SJSA1 (cell line): ENCODE data around the gene FAT3. TPM values are rescaled to one million over a fixed set of nuclear protein-coding genes. Genes with fewer than 3 reads are reported as not detected.

Source experiments
- DNase-seq, 2 experiments: peaks; one replicate each; pipeline ENCODE4 v3.0.0-alpha.2; 2015 to 2020; ENCODE audit warnings: low spot score in 2 of 2, low read depth in 1 of 2
- H3K27ac ChIP-seq: fragments of 250-450 bp; sonication (Bioruptor Pico); 2 replicates; pipeline ENCODE4 v1.5.1; 2020; ENCODE audit warnings: mild to moderate bottlenecking, moderate library complexity
- H3K27me3 ChIP-seq: fragments of 250-450 bp; sonication (Bioruptor Pico); replicated peaks from 2 replicates; pipeline ENCODE4 v1.5.1; 2020; ENCODE audit warnings: mild to moderate bottlenecking, moderate library complexity
- H3K36me3 ChIP-seq: fragments of 250-450 bp; sonication (Bioruptor Pico); 2 replicates; pipeline ENCODE4 v1.5.1; 2020; ENCODE audit warnings: mild to moderate bottlenecking
- H3K4me1 ChIP-seq: fragments of 250-450 bp; sonication (Bioruptor Pico); replicated peaks from 2 replicates; pipeline ENCODE4 v1.6.1; 2021; ENCODE audit warnings: mild to moderate bottlenecking
- H3K4me3 ChIP-seq: fragments of 250-450 bp; sonication (Bioruptor Pico); 2 replicates; pipeline ENCODE4 v1.5.1; 2020; ENCODE audit warnings: mild to moderate bottlenecking
- H3K9me3 ChIP-seq: fragments of 250-450 bp; sonication (Bioruptor Pico); replicated peaks from 2 replicates; pipeline ENCODE4 v1.5.1; 2020; ENCODE audit warnings: mild to moderate bottlenecking
- total RNA-seq: library from RNA; depleted of rRNA; stranded (reverse); fragments of >200 nt; shearing (Covaris generic); gene quantifications from 2 replicates; pipeline ENCODE4 v1.2.3, GENCODE V29; 2014

Gene FAT3
- total RNA-seq, 1 experiment from 2014 or later = 0.32 TPM

GRCh38 chr11:92219476-92219875 lies 5.1 kb upstream of the FAT3 start:
- Histone ChIP-seq H3K4me1 (no peaks in the 10 kb centered on the region), H3K4me3 (no peak overlapping the region), H3K36me3 (no peaks in the 10 kb centered on the region), H3K27me3 (peaks cover 4% of the 10 kb centered on the region; the same call in 1 of the 2 replicates), H3K9me3 (no peaks in the 10 kb centered on the region), H3K27ac (no peak overlapping the region)
- no peak for DNase-seq

GRCh38 chr11:92222701-92223100 lies 1.9 kb upstream of the FAT3 start:
- no peaks in the 10 kb centered on the region for H3K36me3 ChIP-seq

GRCh38 chr11:92224054-92224406 lies 588 bp upstream of the FAT3 start:
- Histone ChIP-seq H3K4me1 (peaks cover 10% of the 10 kb centered on the region; the same call in 1 of the 2 replicates), H3K27ac (no peak overlapping the region), H3K9me3 (no peaks in the 10 kb centered on the region), H3K4me3 (no peak overlapping the region; the same call in 1 of the 2 replicates), H3K27me3 (peaks cover 25% of the 10 kb centered on the region), H3K36me3 (no peaks in the 10 kb centered on the region)
- DNase-seq = no peak

More at GRCh38 chr11:92222701-92223100, 1.9 kb upstream of the FAT3 start:
- Histone ChIP-seq H3K4me3 (no peak overlapping the region), H3K27ac (no peak overlapping the region), H3K4me1 (peaks cover 10% of the 10 kb centered on the region; the same call in 1 of the 2 replicates), H3K27me3 (peaks cover 20% of the 10 kb centered on the region), H3K9me3 (no peaks in the 10 kb centered on the region)
- DNase-seq = no peak

- Histone ChIP-seq H3K27me3 (peaks cover 25% of the 10 kb centered on the region), H3K36me3 (no peaks in the 10 kb centered on the region), H3K4me1 (peaks cover 10% of the 10 kb centered on the region; the same call in 1 of the 2 replicates), H3K27ac (no peak overlapping the region), H3K4me3 (peak overlapping the region; percentile 25), H3K9me3 (no peaks in the 10 kb centered on the region)
- no peak for DNase-seq
Measured at GRCh38 chr11:92225125-92225567, 528 bp downstream of the FAT3 start.

GRCh38 chr11:92225568-92226330 lies 1.1 kb downstream of the FAT3 start:
- H3K27me3 ChIP-seq = peaks cover 25% of the 10 kb centered on the region
- no peak overlapping the region for H3K27ac ChIP-seq
- H3K9me3 ChIP-seq = no peaks in the 10 kb centered on the region
- H3K4me3 ChIP-seq = no peak overlapping the region
- DNase-seq = peak in 1 of 2 experiments; percentile 8
- no peaks in the 10 kb centered on the region for H3K36me3 ChIP-seq
- peaks cover 10% of the 10 kb centered on the region; the same call in 1 of the 2 replicates for H3K4me1 ChIP-seq

GRCh38 chr11:92226331-92227229 lies 2.0 kb downstream of the FAT3 start:
- Histone ChIP-seq H3K27me3 (peaks cover 25% of the 10 kb centered on the region), H3K4me3 (no peak overlapping the region), H3K4me1 (peaks cover 10% of the 10 kb centered on the region; the same call in 1 of the 2 replicates), H3K27ac (no peak overlapping the region), H3K36me3 (no peaks in the 10 kb centered on the region), H3K9me3 (no peaks in the 10 kb centered on the region)
- peak in 1 of 2 experiments; percentile 31 for DNase-seq

GRCh38 chr11:92227230-92227814 lies 2.7 kb downstream of the FAT3 start:
- Histone ChIP-seq H3K4me3 (no peak overlapping the region), H3K9me3 (no peaks in the 10 kb centered on the region), H3K27ac (no peak overlapping the region)

GRCh38 chr11:92227959-92228935 lies 3.6 kb downstream of the FAT3 start:
- Histone ChIP-seq H3K4me1 (peaks cover 10% of the 10 kb centered on the region; the same call in 1 of the 2 replicates), H3K4me3 (no peak overlapping the region), H3K9me3 (no peaks in the 10 kb centered on the region), H3K27me3 (peaks cover 25% of the 10 kb centered on the region), H3K36me3 (no peaks in the 10 kb centered on the region), H3K27ac (no peak overlapping the region)
- DNase-seq = no peak

More at GRCh38 chr11:92227230-92227814, 2.7 kb downstream of the FAT3 start:
- Histone ChIP-seq H3K4me1 (peaks cover 10% of the 10 kb centered on the region; the same call in 1 of the 2 replicates), H3K36me3 (no peaks in the 10 kb centered on the region), H3K27me3 (peaks cover 25% of the 10 kb centered on the region)
- DNase-seq = no peak

GRCh38 chr11:92236856-92237255 lies 12.2 kb downstream of the FAT3 start:
- H3K4me3 ChIP-seq = no peak overlapping the region
- H3K4me1 ChIP-seq = no peaks in the 10 kb centered on the region
- H3K27ac ChIP-seq = no peak overlapping the region
- H3K36me3 ChIP-seq = no peaks in the 10 kb centered on the region
- DNase-seq = no peak
- no peaks in the 10 kb centered on the region for H3K27me3 ChIP-seq
- no peaks in the 10 kb centered on the region for H3K9me3 ChIP-seq

- no peak for DNase-seq
- H3K4me1 ChIP-seq = no peaks in the 10 kb centered on the region
- H3K4me3 ChIP-seq = no peak overlapping the region
- H3K27me3 ChIP-seq = no peaks in the 10 kb centered on the region
- H3K36me3 ChIP-seq = no peaks in the 10 kb centered on the region
- H3K27ac ChIP-seq = no peak overlapping the region
- H3K9me3 ChIP-seq = no peaks in the 10 kb centered on the region
Measured at GRCh38 chr11:92240916-92241315, 16.3 kb downstream of the FAT3 start.

- no peaks in the 10 kb centered on the region for H3K4me1 ChIP-seq
- no peaks in the 10 kb centered on the region for H3K9me3 ChIP-seq
- H3K27me3 ChIP-seq = no peaks in the 10 kb centered on the region
- H3K27ac ChIP-seq = no peak overlapping the region
- H3K4me3 ChIP-seq = no peak overlapping the region
- H3K36me3 ChIP-seq = no peaks in the 10 kb centered on the region
- no peak for DNase-seq
Measured at GRCh38 chr11:92245700-92246271, 21.2 kb downstream of the FAT3 start.

- Histone ChIP-seq H3K36me3 (no peaks in the 10 kb centered on the region), H3K27me3 (no peaks in the 10 kb centered on the region), H3K4me1 (no peaks in the 10 kb centered on the region), H3K4me3 (no peak overlapping the region), H3K27ac (no peak overlapping the region), H3K9me3 (no peaks in the 10 kb centered on the region)
- no peak for DNase-seq
Measured at GRCh38 chr11:92246630-92247029, 22.0 kb downstream of the FAT3 start.
